CD4-positive, CD25-positive, alpha-beta regulatory T cell (primary cell): ENCODE results near the gene MRGPRX2. TPM values are rescaled to one million over a fixed set of nuclear protein-coding genes. Genes with fewer than 3 reads are reported as not detected.

Experiments used
- ATAC-seq, 2 donors: fragments of 150-1000 bp; cut with Tn5 transposase; one replicate each; pipeline ENCODE4 v1.10.0; 2021; ENCODE audit warnings: low read depth in 2 of 2, moderate number of reproducible peaks in 2 of 2, moderate library complexity in 1 of 2
- DNase-seq, 3 donors: peaks; one replicate each; pipeline versions ENCODE4 v3.0.0 to v3.0.0-alpha.2; 2012 to 2022; ENCODE audit warnings: mixed read lengths in 1 of 3
- H3K27ac ChIP-seq: one replicate; pipeline ENCODE4 v1.7.0; 2013; ENCODE audit warnings: mild to moderate bottlenecking, low read length; ENCODE audit not compliant: insufficient read depth, poor library complexity, severe bottlenecking
- H3K27me3 ChIP-seq: one replicate; pipeline ENCODE4 v1.7.0; 2013; ENCODE audit warnings: low read length; ENCODE audit not compliant: control insufficient read depth, insufficient read depth
- H3K36me3 ChIP-seq: one replicate; pipeline ENCODE4 v1.7.0; 2013; ENCODE audit warnings: mild to moderate bottlenecking, low read length, moderate library complexity; ENCODE audit not compliant: control insufficient read depth, insufficient read depth
- H3K4me1 ChIP-seq: 2 replicates; pipeline ENCODE4 v1.7.0; 2013; ENCODE audit warnings: mild to moderate bottlenecking, low read length; ENCODE audit not compliant: insufficient read depth, control insufficient read depth, poor library complexity, severe bottlenecking
- H3K4me3 ChIP-seq: one replicate; pipeline ENCODE4 v1.7.0; 2013; ENCODE audit warnings: low read depth, mild to moderate bottlenecking, low read length, moderate library complexity
- H3K9me3 ChIP-seq, 2 experiments: 1 replicate in 1 of 2; 2 replicates in 1 of 2; pipeline ENCODE4 v1.7.0; 2013; ENCODE audit warnings: low read length in 2 of 2, mild to moderate bottlenecking in 1 of 2, moderate library complexity in 1 of 2; ENCODE audit not compliant: control insufficient read depth in 2 of 2
- H3K27ac Mint-ChIP-seq, 3 donors: one replicate each; pipeline ENCODE4 v1.8.0; 2020 to 2022; ENCODE audit warnings: mild to moderate bottlenecking in 3 of 3, mixed read lengths in 3 of 3, moderate library complexity in 2 of 3
- H3K27me3 Mint-ChIP-seq: one replicate; pipeline ENCODE4 v1.8.0; 2022; ENCODE audit warnings: mild to moderate bottlenecking, mixed read lengths
- H3K36me3 Mint-ChIP-seq: one replicate; pipeline ENCODE4 v1.8.0; 2020; ENCODE audit warnings: mixed read lengths
- H3K4me1 Mint-ChIP-seq, 4 donors: one replicate each; pipeline ENCODE4 v1.8.0; 2020 to 2022; ENCODE audit warnings: mixed read lengths in 4 of 4, mild to moderate bottlenecking in 1 of 4
- H3K4me3 Mint-ChIP-seq, 4 donors: one replicate each; pipeline ENCODE4 v1.8.0; 2020 to 2022; ENCODE audit warnings: mild to moderate bottlenecking in 4 of 4, mixed read lengths in 4 of 4, moderate library complexity in 3 of 4
- H3K9me3 Mint-ChIP-seq, 7 donors: one replicate each; pipeline ENCODE4 v1.8.0; 2020 to 2022; ENCODE audit warnings: mixed read lengths in 7 of 7, mild to moderate bottlenecking in 3 of 7, moderate library complexity in 2 of 7
- polyA plus RNA-seq, 4 donors: library from polyadenylated mRNA; unstranded; fragments of 300-500 nt; fragmentation: Illumina TruSeq; gene quantifications; one replicate each; pipeline ENCODE4 v1.2.3, GENCODE V29; 2021
- total RNA-seq: library from RNA; stranded (reverse); gene quantifications from one replicate; pipeline ENCODE4 v1.2.3, GENCODE V29; 2022

The MRGPRX2 gene
- total and polyA plus RNA-seq, 5 donors from 2014 or later, result not detected

DNA sequence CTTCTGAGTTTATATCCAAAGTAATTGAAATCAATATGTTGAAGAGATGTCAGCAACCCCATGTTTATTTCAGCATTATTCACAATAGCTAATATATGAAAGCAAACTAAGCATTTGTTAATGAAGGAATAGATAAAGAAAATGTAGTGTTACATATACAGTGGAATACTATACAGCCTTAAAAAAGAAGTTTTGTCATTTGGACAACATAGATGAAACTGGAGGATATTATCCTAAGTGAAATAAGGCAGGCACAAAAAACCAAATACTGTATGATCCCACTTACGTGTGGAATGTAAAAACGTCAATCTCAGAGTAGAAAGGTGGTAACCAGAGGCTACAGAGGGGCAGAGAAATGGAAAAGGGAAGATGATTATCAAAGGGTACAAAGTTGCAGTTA lies 10.2 kb downstream of the MRGPRX2 start:
- H3K36me3 Mint-ChIP-seq, result no peaks in the 10 kb centered on the region
- Histone ChIP-seq H3K4me1 (no peaks in the 10 kb centered on the region), H3K4me3 (no peak overlapping the region), H3K27me3 (peaks cover 3% of the 10 kb centered on the region), H3K27ac (no peak overlapping the region), H3K9me3 (peaks cover 0 to 3% of the 10 kb centered on the region in 2 experiments), H3K36me3 (no peaks in the 10 kb centered on the region)
- H3K27ac Mint-ChIP-seq, result no peak overlapping the region
- ATAC-seq, result no peak
- peaks cover 5 to 16% (median 6%) of the 10 kb centered on the region in 7 donors for H3K9me3 Mint-ChIP-seq
- no peaks in the 10 kb centered on the region for H3K4me1 Mint-ChIP-seq
- peaks cover 25% of the 10 kb centered on the region for H3K27me3 Mint-ChIP-seq
- no peak for DNase-seq
- H3K4me3 Mint-ChIP-seq, result no peak overlapping the region

DNA sequence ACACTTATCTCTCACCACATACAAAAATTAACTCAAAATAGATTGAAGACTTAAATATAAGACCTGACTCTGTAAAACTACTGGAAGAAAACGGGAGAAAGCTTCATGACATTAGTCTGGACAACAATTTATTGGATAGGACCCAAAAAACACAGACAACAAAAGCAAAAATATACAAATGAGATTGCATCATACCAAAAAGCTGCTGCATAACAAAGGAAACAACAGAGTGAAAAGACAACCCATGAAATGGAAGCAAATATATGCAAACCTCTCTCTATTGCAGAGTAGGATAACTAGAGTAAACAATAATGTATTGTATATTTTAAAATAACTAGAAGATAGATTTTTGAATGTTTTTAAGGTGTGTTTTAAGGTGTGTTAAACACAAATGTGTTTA lies 11.2 kb downstream of the MRGPRX2 start:
- ATAC-seq (no peak), DNase-seq (no peak)
- Histone ChIP-seq H3K27me3 (peaks cover 3% of the 10 kb centered on the region), H3K36me3 (no peaks in the 10 kb centered on the region), H3K4me1 (no peaks in the 10 kb centered on the region), H3K4me3 (no peak overlapping the region), H3K27ac (no peak overlapping the region), H3K9me3 (peaks cover 0 to 3% of the 10 kb centered on the region in 2 experiments)
- H3K36me3 Mint-ChIP-seq, result no peaks in the 10 kb centered on the region
- H3K4me1 Mint-ChIP-seq, result no peaks in the 10 kb centered on the region
- no peak overlapping the region for H3K4me3 Mint-ChIP-seq
- H3K27me3 Mint-ChIP-seq, result peaks cover 25% of the 10 kb centered on the region
- peaks cover 5 to 16% (median 6%) of the 10 kb centered on the region in 7 donors for H3K9me3 Mint-ChIP-seq
- no peak overlapping the region for H3K27ac Mint-ChIP-seq

DNA sequence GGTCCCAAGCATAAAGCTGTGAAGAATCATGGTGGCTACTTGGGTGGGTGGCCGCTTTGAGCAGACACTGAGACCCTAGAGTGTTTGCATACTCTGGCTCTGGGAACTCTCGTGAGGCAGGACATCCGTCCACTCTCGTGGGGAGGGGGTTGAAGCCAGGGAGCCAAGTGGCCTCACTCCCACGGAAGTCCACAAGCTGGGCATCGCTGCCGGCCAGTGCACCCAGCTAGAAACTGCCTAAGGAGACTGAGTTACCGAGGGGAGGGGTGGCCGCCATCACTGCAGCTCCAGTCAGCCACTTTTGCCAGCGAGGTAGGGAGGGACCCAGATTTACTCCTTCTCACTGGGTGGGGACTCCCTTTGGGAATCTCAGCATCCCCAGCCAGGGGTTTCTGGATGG lies 20.5 kb downstream of the MRGPRX2 start:
- Mint-ChIP-seq H3K4me1 (no peaks in the 10 kb centered on the region), H3K27me3 (peaks cover 16% of the 10 kb centered on the region), H3K9me3 (peaks cover 0 to 18% (median 3%) of the 10 kb centered on the region in 7 donors), H3K36me3 (no peaks in the 10 kb centered on the region), H3K27ac (no peak overlapping the region), H3K4me3 (no peak overlapping the region)
- no peaks in the 10 kb centered on the region for H3K4me1 ChIP-seq
- H3K27me3 ChIP-seq, result peaks cover 2% of the 10 kb centered on the region
- no peak overlapping the region for H3K4me3 ChIP-seq
- H3K27ac ChIP-seq, result no peak overlapping the region
- ATAC-seq, result no peak
- no peaks in the 10 kb centered on the region for H3K36me3 ChIP-seq
- no peak for DNase-seq
- no peaks in the 10 kb centered on the region for H3K9me3 ChIP-seq

DNA sequence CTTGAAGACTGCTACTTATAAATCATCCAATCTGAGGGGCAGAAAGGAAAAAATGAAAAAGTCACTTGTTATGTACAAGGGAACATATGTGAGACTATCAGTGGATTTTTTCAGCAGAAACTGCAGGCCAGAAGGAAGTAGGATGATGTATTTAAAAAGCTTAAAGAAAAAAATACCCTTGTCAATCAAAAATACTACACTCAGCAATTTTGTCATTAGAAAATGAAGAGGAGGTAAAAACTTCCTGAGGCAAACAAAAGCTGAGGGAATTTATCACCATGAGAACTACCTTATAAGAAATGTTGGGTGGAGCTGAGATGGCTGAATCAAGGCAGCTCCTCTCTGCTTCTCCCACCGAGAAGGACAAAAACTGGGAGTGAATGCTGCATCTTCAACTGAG lies 21.1 kb downstream of the MRGPRX2 start:
- DNase-seq (no peak), ATAC-seq (no peak)
- Histone ChIP-seq H3K36me3 (no peaks in the 10 kb centered on the region), H3K27me3 (peaks cover 2% of the 10 kb centered on the region), H3K4me3 (no peak overlapping the region), H3K27ac (no peak overlapping the region), H3K4me1 (no peaks in the 10 kb centered on the region), H3K9me3 (no peaks in the 10 kb centered on the region)
- no peak overlapping the region for H3K4me3 Mint-ChIP-seq
- H3K36me3 Mint-ChIP-seq, result no peaks in the 10 kb centered on the region
- no peak overlapping the region for H3K27ac Mint-ChIP-seq
- H3K4me1 Mint-ChIP-seq, result no peaks in the 10 kb centered on the region
- peaks cover 0 to 18% (median 3%) of the 10 kb centered on the region in 7 donors for H3K9me3 Mint-ChIP-seq
- H3K27me3 Mint-ChIP-seq, result peaks cover 17% of the 10 kb centered on the region

DNA sequence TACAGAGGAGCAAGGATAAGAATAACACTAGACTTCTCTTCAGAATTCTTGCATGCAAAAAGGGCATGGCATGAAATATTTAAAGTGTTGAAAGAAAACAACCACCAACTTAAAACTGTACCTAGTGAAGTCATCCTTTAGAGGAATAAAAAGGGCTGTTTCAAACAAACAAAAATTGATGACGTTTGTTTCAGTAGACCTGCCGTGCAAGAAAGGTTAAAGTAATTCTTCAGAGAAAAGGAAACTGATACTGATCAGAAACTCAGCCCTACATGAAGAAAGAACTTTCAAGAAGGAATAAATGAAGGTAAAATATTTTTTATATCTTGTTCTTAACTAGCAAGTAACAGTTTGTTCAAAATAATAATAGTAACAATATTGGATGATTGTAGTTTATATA lies 27.5 kb downstream of the MRGPRX2 start:
- no peak overlapping the region for H3K27ac ChIP-seq
- H3K27me3 ChIP-seq, result peaks cover 4% of the 10 kb centered on the region
- Mint-ChIP-seq H3K9me3 (peaks cover 0 to 9% (median 0%) of the 10 kb centered on the region in 7 donors), H3K36me3 (no peaks in the 10 kb centered on the region), H3K4me3 (no peak overlapping the region), H3K27ac (no peak overlapping the region), H3K4me1 (no peaks in the 10 kb centered on the region), H3K27me3 (peaks cover 15% of the 10 kb centered on the region)
- no peak overlapping the region for H3K4me3 ChIP-seq
- H3K4me1 ChIP-seq, result no peaks in the 10 kb centered on the region
- no peaks in the 10 kb centered on the region for H3K9me3 ChIP-seq
- ATAC-seq (no peak), DNase-seq (no peak)
- no peaks in the 10 kb centered on the region for H3K36me3 ChIP-seq

DNA sequence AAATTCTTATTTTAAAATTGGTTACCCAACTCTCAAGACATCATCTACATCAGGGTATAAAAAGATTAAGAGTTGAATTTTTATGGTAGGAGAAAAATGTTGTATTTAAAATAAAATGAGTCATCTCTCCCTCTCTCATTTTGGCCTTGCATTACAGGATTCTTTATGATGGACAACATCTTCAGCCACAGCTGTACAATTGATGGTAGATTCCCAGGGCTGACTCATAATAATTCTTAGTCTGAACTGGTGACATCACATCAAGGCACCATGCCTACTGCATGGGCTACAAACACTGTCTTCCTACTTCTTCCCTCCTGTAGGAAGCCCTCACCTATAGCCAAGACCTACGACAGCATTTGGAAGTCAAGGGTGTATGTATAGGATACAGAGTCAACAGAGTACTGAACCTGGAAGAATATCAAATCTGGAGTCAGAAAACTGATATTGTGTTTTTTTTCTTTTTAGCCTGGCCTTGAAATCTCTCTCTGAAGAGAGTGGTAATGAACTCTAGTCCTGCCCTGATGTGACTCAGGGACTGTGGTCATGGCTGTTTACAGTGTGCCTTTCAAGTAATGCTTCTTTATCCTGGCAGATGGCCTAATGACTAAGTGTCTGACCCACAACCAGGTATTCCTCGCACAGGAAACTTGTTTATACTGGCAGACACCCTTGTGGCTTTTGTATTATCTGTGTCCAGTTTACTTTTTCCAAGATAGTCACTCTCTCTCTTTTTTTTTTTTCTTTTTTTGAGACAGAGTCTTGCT lies 32.5 kb downstream of the MRGPRX2 start:
- no peak overlapping the region for H3K4me3 Mint-ChIP-seq
- no peak overlapping the region for H3K27ac ChIP-seq
- H3K4me1 Mint-ChIP-seq, result no peaks in the 10 kb centered on the region
- no peaks in the 10 kb centered on the region for H3K9me3 ChIP-seq
- no peaks in the 10 kb centered on the region for H3K36me3 Mint-ChIP-seq
- no peak overlapping the region for H3K4me3 ChIP-seq
- H3K9me3 Mint-ChIP-seq, result peaks cover 0 to 9% (median 0%) of the 10 kb centered on the region in 7 donors
- H3K36me3 ChIP-seq, result no peaks in the 10 kb centered on the region
- DNase-seq (no peak), ATAC-seq (no peak)
- peaks cover 3% of the 10 kb centered on the region for H3K27me3 ChIP-seq
- H3K27me3 Mint-ChIP-seq, result peaks cover 15% of the 10 kb centered on the region
- no peak overlapping the region for H3K27ac Mint-ChIP-seq
- H3K4me1 ChIP-seq, result no peaks in the 10 kb centered on the region

DNA sequence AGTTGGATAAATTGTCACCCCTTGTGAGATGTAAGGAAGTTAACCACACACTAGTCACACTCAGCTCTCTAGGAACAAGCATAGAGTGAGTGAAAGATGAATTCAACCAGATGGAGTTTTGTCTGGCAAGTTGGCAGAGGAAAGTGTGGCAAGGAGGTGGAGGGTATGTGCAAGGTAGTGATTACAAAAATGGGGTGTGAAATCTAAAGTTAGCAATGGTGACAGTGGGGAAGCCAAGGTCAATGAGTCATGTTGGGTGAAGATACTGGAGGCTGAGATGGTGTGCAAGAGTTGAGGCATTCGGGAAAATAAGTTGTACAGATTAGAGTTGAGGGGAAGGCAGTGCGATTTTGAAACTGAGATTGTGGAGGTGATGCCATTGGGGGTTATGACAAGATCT lies 33.7 kb downstream of the MRGPRX2 start:
- no peaks in the 10 kb centered on the region for H3K4me1 ChIP-seq
- H3K9me3 ChIP-seq, result no peaks in the 10 kb centered on the region
- H3K27me3 ChIP-seq, result peaks cover 3% of the 10 kb centered on the region
- no peak overlapping the region for H3K27ac ChIP-seq
- Mint-ChIP-seq H3K4me3 (no peak overlapping the region), H3K9me3 (peaks cover 0 to 9% (median 0%) of the 10 kb centered on the region in 7 donors), H3K36me3 (no peaks in the 10 kb centered on the region), H3K4me1 (no peaks in the 10 kb centered on the region), H3K27me3 (peaks cover 15% of the 10 kb centered on the region), H3K27ac (no peak overlapping the region)
- H3K36me3 ChIP-seq, result no peaks in the 10 kb centered on the region
- no peak for DNase-seq
- ATAC-seq, result no peak
- H3K4me3 ChIP-seq, result no peak overlapping the region
